GM18526 (cell line): ENCODE measurements around the gene AHNAK2.

Source experiments
- POLR2A ChIP-seq: IDR thresholded peaks from 3 replicates; pipeline ENCODE4 v1.6.1; 2011; ENCODE audit not compliant: insufficient read length; ENCODE audit errors: extremely low read depth

AHNAK2 gene

DNA sequence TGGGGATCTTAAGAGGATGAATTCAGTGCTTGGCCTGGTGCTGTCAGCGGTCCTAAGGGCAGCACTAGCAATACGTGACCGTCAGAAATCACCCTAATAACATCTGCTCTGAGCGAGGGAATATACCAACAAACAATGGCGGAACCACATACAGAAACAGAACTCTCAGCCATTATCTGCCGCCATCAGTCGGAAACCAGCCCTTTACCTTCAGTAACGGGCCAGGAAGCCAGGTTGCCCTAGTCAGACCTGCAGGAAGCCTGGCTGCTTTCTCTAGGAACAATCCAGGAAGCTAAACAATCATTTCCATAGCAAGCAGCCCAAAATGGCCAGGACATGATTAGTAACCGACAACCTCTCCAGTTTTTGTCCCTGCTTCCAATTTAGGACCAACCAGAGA lies 37.1 kb upstream of the AHNAK2 start:
- no peak for TF ChIP-seq POLR2A

DNA sequence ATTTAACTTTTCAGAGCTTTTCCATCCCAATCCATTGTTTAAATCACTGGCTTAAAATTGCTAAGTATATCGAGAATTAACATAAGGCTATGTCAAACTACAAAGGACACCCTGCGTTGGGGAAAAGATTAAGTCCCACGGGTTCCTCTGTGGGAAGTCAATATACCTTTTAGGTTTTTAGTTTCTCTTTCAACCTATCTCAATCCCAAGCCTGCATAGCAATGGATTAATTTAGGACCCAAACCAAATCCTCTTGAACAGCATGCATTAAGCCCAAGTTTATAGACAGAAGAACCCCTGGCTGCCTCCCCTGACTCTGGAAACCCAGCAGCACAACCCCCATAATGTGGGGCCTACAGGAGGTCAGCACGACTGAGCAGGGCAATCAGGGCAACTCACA lies 36.5 kb upstream of the AHNAK2 start:
- TF ChIP-seq POLR2A, result no peak

DNA sequence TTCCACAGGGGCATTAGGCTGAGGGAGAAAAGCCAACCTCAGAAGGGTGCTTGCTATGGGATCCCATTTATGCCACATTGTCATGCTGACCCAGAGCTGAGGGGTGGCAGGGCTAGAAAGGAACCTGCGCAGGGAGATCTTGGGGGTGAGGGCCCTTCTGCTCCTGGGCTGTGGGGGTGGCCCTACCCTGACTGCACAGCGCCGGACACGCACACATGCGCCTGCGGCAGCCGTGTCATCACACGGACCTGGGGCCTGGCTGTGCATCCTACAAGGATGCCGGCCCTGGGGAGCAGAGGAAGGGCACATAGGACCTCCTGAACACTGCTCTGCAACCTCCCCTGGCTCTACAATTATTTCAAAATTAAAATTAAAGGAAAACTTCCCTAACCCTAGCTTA lies 35.9 kb upstream of the AHNAK2 start:
- TF ChIP-seq POLR2A, result no peak

DNA sequence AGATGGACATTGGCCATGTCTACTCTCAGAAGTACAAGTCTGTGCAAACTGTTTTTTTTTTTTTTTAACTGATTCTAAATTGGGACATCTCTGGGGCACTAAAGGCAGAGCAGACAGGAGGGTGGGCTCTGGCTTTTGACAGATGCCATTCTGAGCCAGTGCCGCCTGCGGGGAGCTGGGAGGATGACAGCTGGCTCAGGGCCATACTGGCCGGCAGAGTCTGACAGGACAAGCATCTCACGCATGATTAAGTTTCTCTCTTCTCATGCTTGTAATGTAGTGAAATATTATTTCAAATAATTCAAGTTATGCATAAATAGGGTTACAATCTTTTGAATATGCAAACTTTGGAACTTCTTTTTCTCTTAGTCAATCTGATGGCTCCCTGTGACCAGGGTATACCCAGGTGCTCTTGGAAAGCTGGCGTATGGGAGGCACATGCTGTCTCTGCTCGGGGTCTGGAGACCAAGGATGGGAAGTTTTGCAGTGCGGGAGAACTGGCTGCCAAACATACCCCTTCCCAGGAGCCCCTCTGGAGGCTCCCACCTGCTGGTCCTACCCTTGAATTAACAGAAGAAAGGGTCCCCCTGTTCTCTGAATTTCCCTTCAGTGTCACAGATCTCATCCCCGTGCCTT lies 35.1 kb upstream of the AHNAK2 start:
- TF ChIP-seq POLR2A, result no peak

DNA sequence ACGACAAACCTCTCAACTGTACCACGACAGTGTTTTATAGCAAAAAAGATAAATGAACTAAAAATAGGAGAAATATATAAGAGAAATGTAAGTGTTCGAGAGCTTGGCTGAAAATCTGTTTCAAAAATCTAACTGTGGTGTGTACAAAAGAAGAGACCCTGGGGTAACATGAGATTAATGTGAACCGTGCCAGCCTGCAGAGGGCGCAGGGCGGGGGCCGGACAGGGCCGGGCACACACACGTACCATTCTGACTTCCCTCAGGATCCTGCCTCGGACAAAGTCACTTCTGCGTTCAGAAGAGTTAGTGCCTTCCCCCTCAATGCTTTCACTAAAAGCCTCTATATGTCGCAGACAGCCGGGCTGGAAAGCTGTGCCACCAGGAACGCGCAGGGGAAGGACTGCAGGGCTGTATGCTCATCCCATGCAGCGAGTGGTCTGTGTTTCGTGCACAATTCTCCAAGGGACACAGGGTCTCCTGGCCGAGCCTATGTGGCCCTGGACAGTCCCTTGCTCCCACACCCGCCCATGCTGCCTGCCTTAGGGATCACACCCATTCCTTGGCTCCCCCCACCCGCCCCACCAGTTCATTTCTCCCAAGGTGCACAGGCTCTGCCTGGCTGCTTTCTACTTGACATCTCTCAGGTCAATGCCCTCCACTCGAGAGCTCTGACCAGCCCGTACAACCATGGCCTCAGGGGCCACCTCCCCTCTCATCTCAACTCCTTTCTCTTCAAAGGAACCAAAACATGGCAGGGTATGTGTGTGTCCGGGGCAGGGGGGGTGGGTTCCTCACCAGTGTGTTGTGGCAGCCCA lies 34.2 kb upstream of the AHNAK2 start:
- TF ChIP-seq POLR2A, result no peak

DNA sequence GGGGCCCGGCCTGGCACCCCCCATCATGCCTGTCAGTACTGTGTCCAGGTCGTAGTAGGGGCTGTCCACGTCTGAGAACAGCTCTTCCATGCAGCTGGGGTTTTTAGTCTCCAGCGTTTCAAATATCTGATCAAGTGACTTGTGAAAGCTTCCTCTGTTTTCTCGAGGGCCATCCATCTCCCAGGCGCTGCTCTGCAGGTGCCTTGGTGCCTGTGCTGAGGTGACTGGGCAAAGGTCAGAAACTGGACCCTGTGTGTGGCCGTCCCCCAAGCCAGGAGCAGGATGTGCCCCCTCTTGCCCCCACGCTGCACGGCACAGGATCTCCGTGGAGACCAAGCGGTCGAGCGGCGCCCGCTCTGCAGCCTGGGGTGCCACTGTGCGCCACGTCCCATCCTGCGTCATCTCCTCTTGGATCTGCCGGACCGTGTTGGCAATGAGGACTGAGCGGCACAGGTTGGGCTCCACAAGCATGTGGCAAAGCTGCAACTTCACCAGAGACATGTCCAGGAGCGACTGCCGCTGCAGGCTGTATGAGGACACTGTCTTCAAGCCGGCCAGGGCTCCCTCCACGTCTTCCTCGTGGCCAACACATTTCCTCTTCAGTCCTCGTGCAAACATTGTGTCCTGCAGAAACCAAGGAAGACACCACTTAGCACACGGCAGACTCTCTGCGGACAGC lies 33.3 kb upstream of the AHNAK2 start:
- TF ChIP-seq POLR2A, result no peak

DNA sequence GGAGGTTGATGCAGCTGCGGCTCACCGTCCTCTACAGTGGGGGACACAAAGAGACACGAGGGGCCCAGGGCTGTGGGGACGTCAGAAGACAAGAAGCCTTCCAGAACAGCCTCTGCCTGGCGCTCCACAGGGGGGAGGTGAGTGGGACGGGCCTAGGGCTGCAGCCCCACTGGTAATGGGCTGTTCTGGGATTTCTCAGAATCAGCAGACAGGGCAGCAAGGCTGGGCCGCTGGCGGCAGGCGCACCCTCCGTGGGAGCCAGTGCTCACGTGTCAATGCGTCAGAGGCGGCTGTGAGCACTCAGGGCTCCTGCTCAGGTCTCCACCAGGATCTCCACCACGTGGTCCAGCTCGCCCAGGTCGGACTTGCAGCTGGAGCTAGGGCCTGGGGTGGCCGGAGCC lies 32.7 kb upstream of the AHNAK2 start:
- no peak for TF ChIP-seq POLR2A

DNA sequence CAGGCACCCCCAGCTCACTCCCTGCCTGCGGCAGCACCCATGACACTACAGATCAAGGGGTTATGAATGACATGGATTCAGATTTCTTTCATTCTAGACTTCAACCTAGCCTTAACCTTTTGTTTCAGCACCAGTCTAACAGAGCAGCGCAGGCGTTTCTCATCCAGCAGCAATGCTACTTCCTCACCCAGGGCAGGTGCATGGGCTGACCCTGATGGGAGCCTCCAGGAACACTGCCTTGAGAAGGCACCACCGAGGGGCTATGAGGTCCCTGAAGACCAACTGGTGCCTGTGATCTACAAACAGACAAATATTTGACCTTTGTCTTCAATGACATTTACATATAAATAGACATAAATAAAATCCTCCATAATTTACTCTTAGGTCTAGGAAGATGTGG lies 31.9 kb upstream of the AHNAK2 start:
- TF ChIP-seq POLR2A, result no peak

DNA sequence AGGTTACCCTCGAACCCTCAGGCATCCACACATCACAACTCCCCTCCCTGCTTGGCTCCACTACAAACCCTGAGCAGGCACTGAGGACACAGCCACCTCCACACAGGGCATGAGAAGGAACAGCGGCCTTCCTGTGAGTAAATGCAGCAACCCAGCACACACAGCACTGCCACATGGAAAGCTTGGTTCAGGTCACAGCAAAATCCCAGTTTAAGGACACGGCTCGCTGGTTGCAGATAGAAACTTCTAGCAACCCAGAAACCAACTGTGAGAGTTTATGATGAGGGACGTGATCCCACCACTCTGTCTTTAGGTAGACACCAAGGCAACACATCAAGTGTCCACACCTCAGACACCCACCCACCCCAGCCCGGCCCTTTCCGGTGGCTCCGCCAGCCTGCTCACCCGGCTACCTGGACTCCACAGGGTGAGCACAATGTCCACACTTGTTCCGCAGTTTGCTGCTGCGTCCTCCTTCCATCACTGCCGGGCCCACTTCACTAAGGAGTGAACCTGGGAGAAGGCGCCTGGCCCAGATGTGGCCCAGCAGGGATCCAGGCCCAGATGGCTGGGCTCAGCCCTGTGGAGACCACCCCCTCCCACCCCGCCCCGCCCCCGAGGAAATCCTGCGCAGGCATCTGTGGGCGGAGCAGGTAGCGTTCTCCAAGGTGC lies 29.6 kb upstream of the AHNAK2 start:
- no peak for TF ChIP-seq POLR2A

DNA sequence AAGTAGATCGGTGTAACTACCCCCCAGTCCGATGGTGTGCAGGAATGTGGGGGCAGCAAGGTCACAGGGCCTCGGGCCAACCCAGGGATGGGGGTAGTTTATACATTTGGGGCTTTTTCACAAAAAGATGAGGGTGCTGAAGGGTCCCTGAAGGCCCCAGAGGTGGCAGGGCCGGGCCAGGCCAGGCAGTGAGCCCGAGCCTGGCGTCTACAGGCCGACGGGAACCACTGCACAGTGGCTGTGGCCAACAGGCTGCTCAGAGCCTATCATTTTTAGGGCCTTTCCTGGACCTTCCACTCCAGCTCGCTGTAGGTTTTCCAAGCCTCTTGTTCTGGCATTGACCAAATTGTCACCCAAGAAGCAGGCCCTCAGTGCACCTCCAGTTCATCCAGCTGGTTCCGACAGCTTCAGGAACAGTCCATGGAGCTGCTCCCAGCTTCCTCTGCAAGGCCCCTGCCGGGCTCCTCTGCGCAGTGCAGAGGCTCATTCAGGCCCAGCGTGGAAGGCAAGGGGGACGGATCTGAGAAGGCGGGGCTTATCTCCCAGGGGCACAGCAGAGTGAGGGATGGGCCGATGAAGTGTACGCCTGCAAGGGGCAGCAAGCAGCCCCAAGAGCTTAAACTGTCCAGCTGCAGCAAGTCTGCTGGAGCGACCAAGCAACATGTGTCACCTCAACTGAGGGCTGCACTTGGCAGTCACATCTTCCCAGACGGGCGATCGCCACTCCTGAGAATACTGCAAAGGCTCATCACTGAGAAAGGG lies 28.8 kb upstream of the AHNAK2 start:
- no peak for TF ChIP-seq POLR2A

DNA sequence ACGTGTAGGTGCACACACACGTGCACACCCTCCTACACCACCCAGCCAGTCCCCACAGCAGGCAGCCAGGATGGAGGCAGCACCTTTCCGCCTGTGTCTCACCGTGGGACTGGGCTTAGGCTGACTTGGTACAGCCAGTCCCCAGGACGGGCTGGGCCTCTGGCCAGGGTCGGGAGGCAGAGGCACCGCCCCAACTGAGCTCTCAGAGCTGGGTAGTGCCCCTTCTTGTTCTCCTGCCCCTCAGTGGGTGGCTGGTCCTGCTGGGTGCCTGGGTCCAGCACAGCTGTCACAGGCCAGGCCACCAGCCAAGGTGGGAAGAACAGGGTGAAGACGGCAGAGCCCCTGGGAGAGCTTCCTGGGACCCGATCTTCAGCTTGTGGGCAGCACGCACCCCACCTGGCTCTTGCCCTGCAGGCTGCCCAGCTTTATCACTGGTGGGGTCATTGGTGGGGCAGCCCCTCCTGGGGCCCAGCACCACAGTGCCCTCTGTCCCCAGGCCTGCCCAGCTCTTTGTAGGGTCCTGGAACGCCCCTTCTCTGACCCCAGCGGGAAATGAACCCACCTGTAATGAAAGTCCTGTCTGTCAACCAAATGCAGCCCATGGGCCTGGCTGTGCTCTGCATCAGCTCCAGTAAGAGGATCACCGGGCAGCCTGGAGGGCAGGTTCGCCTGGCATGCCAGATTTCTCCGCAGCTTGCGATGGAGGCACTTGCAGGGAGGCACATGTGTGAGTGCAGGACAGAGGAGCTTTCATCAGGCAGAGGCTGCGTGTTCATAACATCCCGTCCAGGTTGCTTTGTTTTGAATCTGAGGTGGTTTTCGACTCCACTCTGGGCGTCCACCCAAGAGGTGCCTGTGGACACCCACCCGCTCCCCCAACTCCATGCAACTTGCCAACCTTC lies 28.0 kb upstream of the AHNAK2 start:
- TF ChIP-seq POLR2A, result no peak

DNA sequence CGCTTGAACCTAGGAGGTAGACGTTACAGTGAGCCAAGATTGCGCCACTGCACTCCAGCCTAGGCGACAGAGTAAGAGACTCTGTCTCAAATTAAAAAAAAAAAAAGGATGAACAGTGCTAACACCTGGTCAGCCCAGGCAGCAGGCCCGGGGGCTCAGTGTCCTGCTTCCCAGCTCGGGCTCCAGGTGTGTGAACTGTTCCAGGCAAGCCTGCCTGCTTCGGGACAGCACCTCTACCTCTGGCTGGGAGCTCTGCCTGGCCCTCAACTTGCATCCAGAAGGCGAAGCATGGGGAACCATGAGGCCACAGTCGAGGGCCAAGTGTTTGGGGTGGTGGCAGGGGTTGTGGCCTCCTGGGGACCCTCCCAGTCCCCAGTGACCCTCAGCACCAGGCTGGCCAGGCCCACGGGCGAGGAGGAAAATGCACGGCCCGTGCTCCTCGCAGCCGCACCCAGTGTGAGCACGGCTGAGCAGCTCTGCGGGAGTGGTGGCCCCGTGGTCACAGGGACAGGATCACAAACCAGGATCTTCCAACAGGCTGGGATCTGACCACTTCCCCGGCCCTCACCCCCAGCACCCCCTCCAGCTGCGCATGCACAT lies 27.3 kb upstream of the AHNAK2 start:
- no peak for TF ChIP-seq POLR2A

DNA sequence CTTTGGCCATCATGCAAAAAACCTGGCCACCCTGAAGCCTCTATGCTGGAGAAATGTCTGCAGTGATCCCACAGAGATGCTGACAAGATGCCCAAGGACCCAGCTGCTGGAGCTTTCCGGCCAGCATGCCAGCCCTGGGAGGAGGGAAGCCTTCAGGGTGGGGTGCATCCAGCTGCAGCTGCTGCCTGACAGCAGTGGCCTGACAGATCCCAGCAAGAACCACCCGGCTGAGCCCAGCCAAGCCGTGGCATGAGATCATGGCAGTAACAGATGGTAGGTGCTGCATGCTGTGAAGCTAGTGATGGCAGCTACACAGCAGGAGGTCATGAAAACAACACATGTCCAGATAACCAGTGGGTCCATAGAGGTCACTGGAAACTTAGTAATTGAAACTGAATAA lies 21.2 kb upstream of the AHNAK2 start:
- no peak for TF ChIP-seq POLR2A

DNA sequence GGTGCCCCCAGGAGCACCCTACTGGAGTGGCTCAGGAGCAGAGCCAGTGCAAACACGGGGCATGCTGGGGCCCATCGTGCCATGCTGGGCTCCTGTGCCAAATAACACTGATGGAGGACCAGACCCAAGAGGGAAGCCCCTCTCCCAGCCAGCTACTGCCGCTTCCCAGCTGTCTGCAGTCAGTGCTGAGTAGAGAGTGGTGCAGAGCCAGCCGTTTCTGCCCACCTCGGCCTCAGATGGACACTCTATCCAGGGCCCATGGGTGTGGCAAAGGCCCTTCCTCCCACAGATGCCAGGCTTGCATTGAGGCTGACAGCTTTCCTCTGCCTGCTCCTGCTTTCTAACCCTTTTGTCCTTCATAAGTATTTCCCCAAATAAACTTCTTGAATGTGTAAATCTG lies 20.6 kb upstream of the AHNAK2 start:
- TF ChIP-seq POLR2A, result no peak
